Chondrocyte (in vitro differentiated cells): ENCODE data around the gene SCYL3. TPM values are rescaled to one million over a fixed set of nuclear protein-coding genes. Genes with fewer than 3 reads are reported as not detected.
"Not testable (repeated sequence)": the region's sequence is repeated elsewhere in the genome, so short reads cannot be mapped to it uniquely, and the experiment has no call there.

ENCODE experiments used
- DNase-seq: peaks from one replicate; pipeline ENCODE4 v3.0.0; 2021; ENCODE audit warnings: mixed read lengths, low spot score
- H3K27ac Mint-ChIP-seq: one replicate; pipeline ENCODE4 v1.8.0; 2021; ENCODE audit warnings: mild to moderate bottlenecking, moderate library complexity, mixed read lengths; ENCODE audit not compliant: unreplicated experiment
- H3K27me3 Mint-ChIP-seq: 2 replicates; pipeline ENCODE4 v1.8.0; 2021; ENCODE audit warnings: low read depth, mixed read lengths
- H3K36me3 Mint-ChIP-seq: 2 replicates; pipeline ENCODE4 v1.8.0; 2021; ENCODE audit warnings: low read depth, mixed read lengths
- H3K4me1 Mint-ChIP-seq: 2 replicates; pipeline ENCODE4 v1.8.0; 2021; ENCODE audit warnings: low read depth, mild to moderate bottlenecking, mixed read lengths
- H3K4me3 Mint-ChIP-seq: one replicate; pipeline ENCODE4 v1.8.0; 2021; ENCODE audit warnings: mild to moderate bottlenecking, moderate library complexity, mixed read lengths; ENCODE audit not compliant: unreplicated experiment
- H3K9me3 Mint-ChIP-seq: 2 replicates; pipeline ENCODE4 v1.8.0; 2021; ENCODE audit warnings: low read depth, mixed read lengths
- total RNA-seq: library from RNA; stranded (reverse); gene quantifications from 3 replicates; pipeline ENCODE4 v1.2.1, GENCODE V29; 2021
- TF ChIP-seq, protein P1 (sequence below): fragments of 200-600 bp; sonication (generic); IDR thresholded peaks from 2 replicates; pipeline ENCODE4 v1.5.0; 2021; ENCODE audit warnings: antibody characterized with exemption, mild to moderate bottlenecking, moderate library complexity

The SCYL3 gene
- total RNA-seq, 1 donor from 2014 or later = 6.3 TPM

- Mint-ChIP-seq H3K9me3 (no peaks in the 10 kb centered on the region), H3K27me3 (no peaks in the 10 kb centered on the region), H3K4me1 (no peaks in the 10 kb centered on the region), H3K36me3 (no peaks in the 10 kb centered on the region), H3K4me3 (no peak overlapping the region), H3K27ac (no peak overlapping the region)
- no peak for DNase-seq
- TF ChIP-seq, protein P1, sequence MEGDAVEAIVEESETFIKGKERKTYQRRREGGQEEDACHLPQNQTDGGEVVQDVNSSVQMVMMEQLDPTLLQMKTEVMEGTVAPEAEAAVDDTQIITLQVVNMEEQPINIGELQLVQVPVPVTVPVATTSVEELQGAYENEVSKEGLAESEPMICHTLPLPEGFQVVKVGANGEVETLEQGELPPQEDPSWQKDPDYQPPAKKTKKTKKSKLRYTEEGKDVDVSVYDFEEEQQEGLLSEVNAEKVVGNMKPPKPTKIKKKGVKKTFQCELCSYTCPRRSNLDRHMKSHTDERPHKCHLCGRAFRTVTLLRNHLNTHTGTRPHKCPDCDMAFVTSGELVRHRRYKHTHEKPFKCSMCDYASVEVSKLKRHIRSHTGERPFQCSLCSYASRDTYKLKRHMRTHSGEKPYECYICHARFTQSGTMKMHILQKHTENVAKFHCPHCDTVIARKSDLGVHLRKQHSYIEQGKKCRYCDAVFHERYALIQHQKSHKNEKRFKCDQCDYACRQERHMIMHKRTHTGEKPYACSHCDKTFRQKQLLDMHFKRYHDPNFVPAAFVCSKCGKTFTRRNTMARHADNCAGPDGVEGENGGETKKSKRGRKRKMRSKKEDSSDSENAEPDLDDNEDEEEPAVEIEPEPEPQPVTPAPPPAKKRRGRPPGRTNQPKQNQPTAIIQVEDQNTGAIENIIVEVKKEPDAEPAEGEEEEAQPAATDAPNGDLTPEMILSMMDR = no peak
These were observed 81.6 kb downstream of the SCYL3 start for GRCh38 chr1:169812131-169812530.

DNA sequence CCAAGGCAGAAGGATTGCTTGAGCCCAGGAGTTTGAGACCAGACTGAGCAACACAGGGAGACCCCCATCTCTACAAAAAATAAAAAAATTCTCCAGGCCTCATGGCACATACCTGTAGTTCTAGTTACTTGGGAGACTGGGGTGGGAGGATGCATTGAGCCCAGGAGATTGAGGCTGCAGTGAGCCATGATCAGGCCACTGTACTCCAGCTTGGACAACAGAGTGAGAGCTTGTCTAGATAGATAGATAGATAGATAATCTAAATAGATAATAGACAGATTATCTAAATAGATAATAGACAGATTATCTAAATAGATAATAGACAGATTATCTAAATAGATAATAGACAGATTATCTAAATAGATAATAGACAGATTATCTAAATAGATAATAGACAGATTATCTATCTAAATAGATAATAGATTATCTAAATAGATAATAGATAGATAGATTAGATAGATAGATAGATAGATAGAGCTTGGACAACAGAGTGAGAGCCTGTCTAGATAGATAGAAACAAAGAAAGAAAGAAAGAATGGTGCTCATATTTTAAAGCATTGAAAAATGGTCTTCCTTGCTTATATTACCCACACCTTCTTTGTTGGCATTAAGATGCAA lies 82.2 kb downstream of the SCYL3 start:
- H3K27me3 Mint-ChIP-seq, H3K4me1 Mint-ChIP-seq, H3K36me3 Mint-ChIP-seq, H3K9me3 Mint-ChIP-seq, H3K4me3 Mint-ChIP-seq, H3K27ac Mint-ChIP-seq, DNase-seq: not testable (repeated sequence)

DNA sequence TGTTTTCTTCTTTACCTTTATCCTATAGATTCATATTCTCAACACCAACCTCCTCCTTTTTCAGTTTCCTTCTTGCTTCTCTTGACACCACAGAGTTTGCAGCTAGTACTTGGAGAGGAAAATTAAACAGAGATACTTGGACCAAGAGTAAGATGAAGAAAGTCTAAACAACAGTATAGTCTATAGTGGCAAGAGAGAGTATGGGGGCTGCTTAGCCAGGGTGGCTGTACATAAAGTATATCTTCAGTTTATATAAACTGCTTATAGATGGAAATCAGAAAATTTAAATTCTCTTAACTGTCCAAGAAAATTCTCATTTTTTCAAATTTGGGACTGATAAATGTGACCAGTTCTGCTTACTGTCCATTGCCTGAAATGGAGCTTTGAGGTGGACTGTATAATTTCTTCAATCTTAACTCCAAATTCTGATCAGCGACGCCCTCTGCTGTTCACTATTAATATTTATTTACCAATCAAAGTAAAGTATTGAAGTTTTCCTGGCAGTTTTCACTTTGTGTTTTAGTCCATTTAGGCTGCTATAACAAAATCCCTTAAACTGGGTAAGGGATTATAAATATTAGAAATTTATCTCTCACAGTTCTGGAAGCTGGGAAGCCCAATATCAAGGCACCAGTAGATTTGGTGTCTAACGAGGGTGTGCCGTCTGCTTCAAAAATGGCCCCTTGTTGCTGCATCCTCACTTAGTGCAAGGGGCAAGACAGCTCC lies 84.2 kb downstream of the SCYL3 start:
- TF ChIP-seq, protein P1 = peak; percentile 85

DNA sequence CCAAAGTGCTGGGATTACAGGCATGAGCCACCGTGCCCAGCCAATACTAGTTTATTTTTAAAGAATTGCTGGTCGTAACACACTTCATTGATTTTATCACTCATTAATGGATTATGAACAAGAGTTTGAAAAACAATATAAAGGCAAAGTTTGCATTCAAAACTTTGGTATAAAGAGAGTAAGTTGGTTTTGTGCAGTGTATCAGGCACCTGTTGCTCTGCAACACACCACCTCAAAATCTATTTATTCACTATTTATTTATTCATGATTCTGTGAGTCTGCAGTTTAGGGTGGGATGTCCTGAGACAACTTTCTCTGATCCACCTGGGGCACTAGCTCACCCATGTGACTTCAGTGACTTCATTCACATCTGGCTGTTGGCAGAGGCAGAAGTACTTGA lies 88.8 kb downstream of the SCYL3 start:
- no peak overlapping the region for H3K27ac Mint-ChIP-seq

More for the DNA sequence above, 84.2 kb downstream of the SCYL3 start:
- Mint-ChIP-seq H3K4me3 (no peak overlapping the region), H3K27ac (no peak overlapping the region), H3K4me1 (no peaks in the 10 kb centered on the region), H3K27me3 (no peaks in the 10 kb centered on the region), H3K36me3 (no peaks in the 10 kb centered on the region), H3K9me3 (no peaks in the 10 kb centered on the region)
- DNase-seq = no peak

GRCh38 chr1:169802888-169803287 lies 90.8 kb downstream of the SCYL3 start:
- TF ChIP-seq, protein P1 = no peak
- Mint-ChIP-seq H3K9me3 (no peaks in the 10 kb centered on the region), H3K4me3 (no peak overlapping the region), H3K27me3 (no peaks in the 10 kb centered on the region), H3K27ac (no peak overlapping the region), H3K36me3 (peaks cover 2% of the 10 kb centered on the region), H3K4me1 (no peaks in the 10 kb centered on the region)
- no peak for DNase-seq

More for the DNA sequence above, 88.8 kb downstream of the SCYL3 start:
- no peaks in the 10 kb centered on the region for H3K27me3 Mint-ChIP-seq
- H3K36me3 Mint-ChIP-seq = peaks cover 2% of the 10 kb centered on the region
- DNase-seq = no peak
- H3K9me3 Mint-ChIP-seq = no peaks in the 10 kb centered on the region
- no peak overlapping the region for H3K4me3 Mint-ChIP-seq
- no peaks in the 10 kb centered on the region for H3K4me1 Mint-ChIP-seq
- TF ChIP-seq, protein P1 = no peak

Other genes starting within 250 kb of the SCYL3 start
- gene SELL, start 182.3 kb downstream of the SCYL3 start, total RNA-seq = not detected in 3 replicates
- gene SELE, start 159.8 kb downstream of the SCYL3 start, total RNA-seq = not detected in 3 replicates
- 3.7 to 5.3 TPM (median 4.5 TPM) in 3 replicates for gene METTL18, start 99.0 kb downstream of the SCYL3 start, total RNA-seq
- gene KIFAP3, start 180.8 kb upstream of the SCYL3 start, total RNA-seq = 24.0 to 31.9 TPM (median 25.5 TPM) in 3 replicates